Ishikawa (cell line): ENCODE results near the gene SCAPER.

Source experiments
- CEBPB ChIP-seq: IDR thresholded peaks from 2 replicates; pipeline ENCODE4 v1.6.1; 2012
- CREB1 ChIP-seq: IDR thresholded peaks from 2 replicates; pipeline ENCODE4 v1.6.1; 2012; ENCODE audit warnings: low read depth
- EGR1 ChIP-seq: IDR thresholded peaks from 2 replicates; pipeline ENCODE4 v1.6.1; 2012
- EP300 ChIP-seq: IDR thresholded peaks from 2 replicates; pipeline ENCODE4 v1.6.1; 2012; ENCODE audit warnings: borderline replicate concordance
- FOXM1 ChIP-seq: IDR thresholded peaks from 2 replicates; pipeline ENCODE4 v1.6.1; 2012; ENCODE audit warnings: low read depth, borderline replicate concordance
- MAX ChIP-seq: IDR thresholded peaks from 2 replicates; pipeline ENCODE4 v1.6.1; 2012
- NFIC ChIP-seq: IDR thresholded peaks from 2 replicates; pipeline ENCODE4 v1.6.1; 2012
- RAD21 ChIP-seq: IDR thresholded peaks from 2 replicates; pipeline ENCODE4 v1.6.1; 2012; ENCODE audit warnings: low read depth
- TAF1 ChIP-seq: IDR thresholded peaks from 2 replicates; pipeline ENCODE4 v1.6.1; 2012; ENCODE audit warnings: low read depth, mild to moderate bottlenecking
- TCF12 ChIP-seq: IDR thresholded peaks from 2 replicates; pipeline ENCODE4 v1.6.1; 2012; ENCODE audit warnings: low read depth
- TEAD4 ChIP-seq: IDR thresholded peaks from 2 replicates; pipeline ENCODE4 v1.6.1; 2012
- USF1 ChIP-seq: IDR thresholded peaks from 2 replicates; pipeline ENCODE4 v1.6.1; 2012
- YY1 ChIP-seq: IDR thresholded peaks from 2 replicates; pipeline ENCODE4 v1.6.1; 2012; ENCODE audit warnings: low read depth
- ZBTB7A ChIP-seq: IDR thresholded peaks from 2 replicates; pipeline ENCODE4 v1.6.1; 2012; ENCODE audit warnings: low read depth
- TF ChIP-seq, protein P1 (sequence below): IDR thresholded peaks from 2 replicates; pipeline ENCODE4 v1.6.1; 2012; ENCODE audit warnings: low read depth, mild to moderate bottlenecking

SCAPER gene

DNA sequence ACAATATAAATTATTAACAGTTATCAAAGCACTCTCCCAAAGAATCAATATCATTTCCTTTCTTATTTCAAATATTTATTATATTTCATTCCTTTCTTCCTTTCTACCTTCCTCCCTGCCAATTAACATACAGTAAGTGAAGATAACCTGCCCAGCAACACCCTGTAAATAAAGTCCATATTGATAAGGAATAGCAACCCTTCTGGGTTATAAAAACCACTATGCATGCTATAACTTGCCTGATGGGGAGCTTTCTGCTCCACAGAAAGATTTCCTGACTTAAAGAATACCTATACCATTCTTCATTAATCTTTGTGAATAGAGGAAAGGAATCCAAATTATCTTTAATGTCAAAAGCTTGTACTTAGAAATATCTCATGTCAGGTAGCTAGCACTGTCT is 402.0 kb downstream of the SCAPER start:
- TF ChIP-seq FOXM1 (no peak), TAF1 (no peak), EGR1 (no peak), MAX (no peak), TCF12 (no peak)

DNA sequence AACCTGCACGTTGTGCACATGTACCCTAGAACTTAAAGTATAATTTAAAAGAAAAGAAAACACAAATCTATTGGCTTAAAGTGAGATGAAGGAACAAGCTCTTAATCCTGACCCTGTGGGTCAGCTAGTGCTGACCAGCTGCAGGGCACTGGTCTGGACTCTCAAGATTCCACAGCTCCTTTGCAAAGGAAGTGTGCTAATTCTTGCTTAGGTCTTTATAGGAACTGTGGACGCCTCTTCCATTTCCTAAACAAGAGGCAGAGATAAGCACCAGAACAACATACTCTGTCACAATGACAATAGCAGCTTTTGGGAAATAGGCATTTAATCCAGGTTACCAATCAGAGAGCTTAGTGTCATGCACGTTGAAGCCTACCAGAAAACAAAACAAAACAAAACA is 402.5 kb downstream of the SCAPER start:
- TF ChIP-seq CREB1 (no peak), TEAD4 (no peak), EP300 (no peak), EGR1 (no peak), USF1 (no peak), ZBTB7A (no peak), FOXM1 (no peak)

- TF ChIP-seq TEAD4 = no peak
- TF ChIP-seq, protein P1, sequence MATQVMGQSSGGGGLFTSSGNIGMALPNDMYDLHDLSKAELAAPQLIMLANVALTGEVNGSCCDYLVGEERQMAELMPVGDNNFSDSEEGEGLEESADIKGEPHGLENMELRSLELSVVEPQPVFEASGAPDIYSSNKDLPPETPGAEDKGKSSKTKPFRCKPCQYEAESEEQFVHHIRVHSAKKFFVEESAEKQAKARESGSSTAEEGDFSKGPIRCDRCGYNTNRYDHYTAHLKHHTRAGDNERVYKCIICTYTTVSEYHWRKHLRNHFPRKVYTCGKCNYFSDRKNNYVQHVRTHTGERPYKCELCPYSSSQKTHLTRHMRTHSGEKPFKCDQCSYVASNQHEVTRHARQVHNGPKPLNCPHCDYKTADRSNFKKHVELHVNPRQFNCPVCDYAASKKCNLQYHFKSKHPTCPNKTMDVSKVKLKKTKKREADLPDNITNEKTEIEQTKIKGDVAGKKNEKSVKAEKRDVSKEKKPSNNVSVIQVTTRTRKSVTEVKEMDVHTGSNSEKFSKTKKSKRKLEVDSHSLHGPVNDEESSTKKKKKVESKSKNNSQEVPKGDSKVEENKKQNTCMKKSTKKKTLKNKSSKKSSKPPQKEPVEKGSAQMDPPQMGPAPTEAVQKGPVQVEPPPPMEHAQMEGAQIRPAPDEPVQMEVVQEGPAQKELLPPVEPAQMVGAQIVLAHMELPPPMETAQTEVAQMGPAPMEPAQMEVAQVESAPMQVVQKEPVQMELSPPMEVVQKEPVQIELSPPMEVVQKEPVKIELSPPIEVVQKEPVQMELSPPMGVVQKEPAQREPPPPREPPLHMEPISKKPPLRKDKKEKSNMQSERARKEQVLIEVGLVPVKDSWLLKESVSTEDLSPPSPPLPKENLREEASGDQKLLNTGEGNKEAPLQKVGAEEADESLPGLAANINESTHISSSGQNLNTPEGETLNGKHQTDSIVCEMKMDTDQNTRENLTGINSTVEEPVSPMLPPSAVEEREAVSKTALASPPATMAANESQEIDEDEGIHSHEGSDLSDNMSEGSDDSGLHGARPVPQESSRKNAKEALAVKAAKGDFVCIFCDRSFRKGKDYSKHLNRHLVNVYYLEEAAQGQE = no peak
- no peak for TF ChIP-seq EP300
- no peak for TF ChIP-seq TAF1
- no peak for TF ChIP-seq YY1
- TF ChIP-seq CEBPB = no peak
- TF ChIP-seq MAX = no peak
- no peak for TF ChIP-seq NFIC
- no peak for TF ChIP-seq CREB1
- TF ChIP-seq TCF12 = no peak
- TF ChIP-seq EGR1 = no peak
- no peak for TF ChIP-seq USF1
- no peak for TF ChIP-seq RAD21
- no peak for TF ChIP-seq ZBTB7A
Measured at GRCh38 chr15:76501726-76502125, 403.4 kb downstream of the SCAPER start.

DNA sequence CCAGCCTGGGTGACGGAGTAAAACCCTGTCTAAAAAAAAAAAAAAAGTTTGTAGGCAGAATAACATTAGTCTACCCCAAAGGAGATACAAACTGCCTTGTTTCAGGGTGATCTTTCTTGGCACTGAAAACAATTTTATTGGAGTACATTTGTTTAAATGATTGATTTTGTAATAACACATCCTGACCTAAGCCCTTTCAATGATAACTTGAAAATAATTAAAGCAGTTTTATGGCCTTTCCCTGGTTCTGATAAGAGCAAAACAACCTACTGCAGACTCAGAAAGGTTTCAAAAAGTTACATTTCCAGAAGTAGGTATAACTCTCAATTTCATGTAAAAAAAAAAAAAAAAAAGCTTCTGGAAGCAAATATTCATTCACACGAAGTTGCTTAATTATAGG is 404.1 kb downstream of the SCAPER start:
- TF ChIP-seq FOXM1 = no peak
- TF ChIP-seq MAX = no peak
- no peak for TF ChIP-seq EGR1
- no peak for TF ChIP-seq ZBTB7A
- no peak for TF ChIP-seq USF1
- no peak for TF ChIP-seq RAD21
- no peak for TF ChIP-seq TAF1
- TF ChIP-seq, protein P1 = no peak

GRCh38 chr15:76495487-76495886 is 409.7 kb downstream of the SCAPER start:
- TF ChIP-seq RAD21 = no peak
- no peak for TF ChIP-seq CREB1
- no peak for TF ChIP-seq TEAD4
- no peak for TF ChIP-seq YY1
- no peak for TF ChIP-seq EGR1
- no peak for TF ChIP-seq MAX
- no peak for TF ChIP-seq EP300
- TF ChIP-seq, protein P1 = no peak
- TF ChIP-seq TCF12 = no peak
- no peak for TF ChIP-seq CEBPB
